Measurements from ENCODE around the gene MYO16. TPM values are rescaled to one million over a fixed set of nuclear protein-coding genes. Genes with fewer than 3 reads are reported as not detected.

The MYO16 gene
- total RNA-seq, 1 donor from 2014 or later = 1.2 TPM

DNA sequence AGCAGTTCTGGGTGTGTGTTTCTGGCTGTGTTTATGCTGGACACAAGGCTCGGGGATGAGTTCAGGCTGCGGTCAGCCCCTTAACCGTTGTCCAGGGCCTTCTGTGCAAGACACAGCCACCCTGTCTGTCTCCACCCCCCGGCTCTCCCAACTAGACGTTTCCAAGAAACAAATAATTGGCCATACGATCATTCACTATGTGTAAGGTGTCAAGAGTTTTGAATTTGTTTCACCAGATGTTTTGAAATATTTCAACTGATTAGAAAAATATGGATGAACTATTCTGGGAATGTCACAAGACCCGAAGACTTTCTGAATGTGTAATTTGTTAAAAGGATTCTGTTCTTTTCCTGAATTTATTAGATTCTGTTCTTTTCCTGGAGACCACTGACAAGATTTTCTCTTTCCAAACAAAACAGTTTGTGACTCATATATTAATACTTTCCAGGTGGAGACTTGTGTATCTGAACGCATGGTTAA is 318.2 kb downstream of the MYO16 start:
- TF ChIP-seq, protein P1, sequence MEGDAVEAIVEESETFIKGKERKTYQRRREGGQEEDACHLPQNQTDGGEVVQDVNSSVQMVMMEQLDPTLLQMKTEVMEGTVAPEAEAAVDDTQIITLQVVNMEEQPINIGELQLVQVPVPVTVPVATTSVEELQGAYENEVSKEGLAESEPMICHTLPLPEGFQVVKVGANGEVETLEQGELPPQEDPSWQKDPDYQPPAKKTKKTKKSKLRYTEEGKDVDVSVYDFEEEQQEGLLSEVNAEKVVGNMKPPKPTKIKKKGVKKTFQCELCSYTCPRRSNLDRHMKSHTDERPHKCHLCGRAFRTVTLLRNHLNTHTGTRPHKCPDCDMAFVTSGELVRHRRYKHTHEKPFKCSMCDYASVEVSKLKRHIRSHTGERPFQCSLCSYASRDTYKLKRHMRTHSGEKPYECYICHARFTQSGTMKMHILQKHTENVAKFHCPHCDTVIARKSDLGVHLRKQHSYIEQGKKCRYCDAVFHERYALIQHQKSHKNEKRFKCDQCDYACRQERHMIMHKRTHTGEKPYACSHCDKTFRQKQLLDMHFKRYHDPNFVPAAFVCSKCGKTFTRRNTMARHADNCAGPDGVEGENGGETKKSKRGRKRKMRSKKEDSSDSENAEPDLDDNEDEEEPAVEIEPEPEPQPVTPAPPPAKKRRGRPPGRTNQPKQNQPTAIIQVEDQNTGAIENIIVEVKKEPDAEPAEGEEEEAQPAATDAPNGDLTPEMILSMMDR (conservative IDR thresholded peaks at IDR 0.05; ENCODE audit: low read depth, low read length) = no peak
- DNase-seq (ENCODE audit: low read depth) = no peak
- H3K4me3 ChIP-seq (ENCODE audit: low read depth, low read length) = no peak overlapping the region

- no peak for DNase-seq (ENCODE audit: low read depth)
- TF ChIP-seq, protein P1 (conservative IDR thresholded peaks at IDR 0.05; ENCODE audit: low read depth, low read length) = no peak
- no peak overlapping the region for H3K4me3 ChIP-seq (ENCODE audit: low read depth, low read length)
Observed at GRCh38 chr13:108948251-108948671, 318.9 kb downstream of the MYO16 start.

- no peak overlapping the region for H3K4me3 ChIP-seq (ENCODE audit: low read depth, low read length)
- DNase-seq (ENCODE audit: low read depth) = no peak
- TF ChIP-seq, protein P1 (conservative IDR thresholded peaks at IDR 0.05; ENCODE audit: low read depth, low read length) = no peak
Observed at GRCh38 chr13:108950333-108951010, 321.1 kb downstream of the MYO16 start.

DNA sequence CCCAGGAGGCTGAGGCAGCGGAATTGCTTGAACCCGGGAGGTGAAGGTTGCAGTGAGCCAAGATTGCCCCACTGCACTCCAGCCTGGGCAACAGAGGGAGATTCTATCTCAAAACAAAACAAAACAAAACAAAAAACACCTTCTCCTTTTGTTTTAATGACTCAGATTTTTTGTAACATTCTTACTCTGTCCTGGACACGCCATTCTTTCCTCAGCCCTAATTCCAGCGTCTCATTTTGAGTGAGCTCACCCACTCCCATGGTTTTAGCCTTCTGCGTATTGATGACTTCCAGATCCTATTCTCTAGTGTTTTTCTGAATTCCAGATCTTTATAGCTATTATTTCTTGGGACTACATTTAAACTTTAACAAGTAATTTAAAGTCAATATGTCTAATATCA is 326.3 kb downstream of the MYO16 start:
- no peak overlapping the region for H3K4me3 ChIP-seq (ENCODE audit: low read depth, low read length)
- DNase-seq (ENCODE audit: low read depth) = no peak
- TF ChIP-seq, protein P1 (conservative IDR thresholded peaks at IDR 0.05; ENCODE audit: low read depth, low read length) = no peak

- TF ChIP-seq, protein P1 (conservative IDR thresholded peaks at IDR 0.05; ENCODE audit: low read depth, low read length) = peak; percentile 10
- H3K4me3 ChIP-seq (ENCODE audit: low read depth, low read length) = peak overlapping the region; percentile 10
- DNase-seq (ENCODE audit: low read depth) = peak; percentile 94
Observed at GRCh38 chr13:108957369-108958012, 328.1 kb downstream of the MYO16 start.

DNA sequence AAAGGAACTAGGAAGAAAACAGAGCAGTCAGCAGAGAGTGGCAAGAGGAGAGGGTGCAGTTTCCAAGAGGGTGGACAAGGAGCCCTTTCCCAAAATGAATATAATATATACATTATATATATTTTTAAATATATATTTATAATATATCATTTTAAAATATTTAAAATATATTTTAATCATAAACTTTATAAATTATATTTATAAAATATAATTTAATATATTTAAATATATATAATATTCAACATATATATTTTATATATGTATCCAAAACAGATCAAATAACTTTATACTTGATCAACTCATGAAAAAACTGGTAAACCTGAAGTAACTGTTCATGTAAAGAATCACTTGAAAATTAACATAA is 328.6 kb downstream of the MYO16 start:
- DNase-seq (ENCODE audit: low read depth) = no peak
- TF ChIP-seq, protein P1 (conservative IDR thresholded peaks at IDR 0.05; ENCODE audit: low read depth, low read length) = no peak
- H3K4me3 ChIP-seq (ENCODE audit: low read depth, low read length) = no peak overlapping the region
